ENCODE measurements around the gene SLC1A6.

DNA sequence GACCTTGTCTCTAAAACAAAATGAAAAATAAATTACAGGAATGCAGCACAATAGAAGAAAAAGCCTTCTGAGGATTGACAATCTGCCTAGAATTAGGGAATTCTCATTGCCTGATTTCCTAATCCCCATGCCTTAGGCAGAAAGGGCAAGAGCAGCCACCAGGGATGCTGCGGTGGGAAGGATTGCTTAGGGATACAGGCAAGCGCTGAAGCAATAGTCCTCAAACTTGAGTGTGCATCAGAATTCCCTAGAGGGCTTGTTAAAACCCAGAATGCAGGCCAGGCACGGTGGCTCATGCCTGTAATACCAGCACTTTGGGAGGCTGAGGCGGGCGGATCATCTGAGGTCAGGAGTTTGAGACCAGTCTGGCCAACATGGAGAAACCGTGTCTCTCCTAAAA is 39.4 kb downstream of the SLC1A6 start:
- TF ChIP-seq, protein P1, sequence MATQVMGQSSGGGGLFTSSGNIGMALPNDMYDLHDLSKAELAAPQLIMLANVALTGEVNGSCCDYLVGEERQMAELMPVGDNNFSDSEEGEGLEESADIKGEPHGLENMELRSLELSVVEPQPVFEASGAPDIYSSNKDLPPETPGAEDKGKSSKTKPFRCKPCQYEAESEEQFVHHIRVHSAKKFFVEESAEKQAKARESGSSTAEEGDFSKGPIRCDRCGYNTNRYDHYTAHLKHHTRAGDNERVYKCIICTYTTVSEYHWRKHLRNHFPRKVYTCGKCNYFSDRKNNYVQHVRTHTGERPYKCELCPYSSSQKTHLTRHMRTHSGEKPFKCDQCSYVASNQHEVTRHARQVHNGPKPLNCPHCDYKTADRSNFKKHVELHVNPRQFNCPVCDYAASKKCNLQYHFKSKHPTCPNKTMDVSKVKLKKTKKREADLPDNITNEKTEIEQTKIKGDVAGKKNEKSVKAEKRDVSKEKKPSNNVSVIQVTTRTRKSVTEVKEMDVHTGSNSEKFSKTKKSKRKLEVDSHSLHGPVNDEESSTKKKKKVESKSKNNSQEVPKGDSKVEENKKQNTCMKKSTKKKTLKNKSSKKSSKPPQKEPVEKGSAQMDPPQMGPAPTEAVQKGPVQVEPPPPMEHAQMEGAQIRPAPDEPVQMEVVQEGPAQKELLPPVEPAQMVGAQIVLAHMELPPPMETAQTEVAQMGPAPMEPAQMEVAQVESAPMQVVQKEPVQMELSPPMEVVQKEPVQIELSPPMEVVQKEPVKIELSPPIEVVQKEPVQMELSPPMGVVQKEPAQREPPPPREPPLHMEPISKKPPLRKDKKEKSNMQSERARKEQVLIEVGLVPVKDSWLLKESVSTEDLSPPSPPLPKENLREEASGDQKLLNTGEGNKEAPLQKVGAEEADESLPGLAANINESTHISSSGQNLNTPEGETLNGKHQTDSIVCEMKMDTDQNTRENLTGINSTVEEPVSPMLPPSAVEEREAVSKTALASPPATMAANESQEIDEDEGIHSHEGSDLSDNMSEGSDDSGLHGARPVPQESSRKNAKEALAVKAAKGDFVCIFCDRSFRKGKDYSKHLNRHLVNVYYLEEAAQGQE (IDR thresholded peaks at IDR 0.05; ENCODE audit: low read depth): no peak
- TF ChIP-seq TAF1 (IDR thresholded peaks at IDR 0.05; ENCODE audit: low read depth) (no peak), TEAD4 (IDR thresholded peaks at IDR 0.05) (no peak), RAD21 (IDR thresholded peaks at IDR 0.05; ENCODE audit: low read depth) (no peak), CREB1 (IDR thresholded peaks at IDR 0.05; ENCODE audit: low read depth) (no peak)
- TF ChIP-seq, protein P2, sequence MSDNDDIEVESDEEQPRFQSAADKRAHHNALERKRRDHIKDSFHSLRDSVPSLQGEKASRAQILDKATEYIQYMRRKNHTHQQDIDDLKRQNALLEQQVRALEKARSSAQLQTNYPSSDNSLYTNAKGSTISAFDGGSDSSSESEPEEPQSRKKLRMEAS (IDR thresholded peaks at IDR 0.05): no peak
